NCI-H128 (cell line): Measurements from ENCODE around the gene CDC42EP5.

Experiments used
- DNase-seq: peaks from one replicate; lab custom pipeline; 2025; ENCODE audit not compliant: unreplicated experiment; lab: John Stamatoyannopoulos, UW

The CDC42EP5 gene

DNA sequence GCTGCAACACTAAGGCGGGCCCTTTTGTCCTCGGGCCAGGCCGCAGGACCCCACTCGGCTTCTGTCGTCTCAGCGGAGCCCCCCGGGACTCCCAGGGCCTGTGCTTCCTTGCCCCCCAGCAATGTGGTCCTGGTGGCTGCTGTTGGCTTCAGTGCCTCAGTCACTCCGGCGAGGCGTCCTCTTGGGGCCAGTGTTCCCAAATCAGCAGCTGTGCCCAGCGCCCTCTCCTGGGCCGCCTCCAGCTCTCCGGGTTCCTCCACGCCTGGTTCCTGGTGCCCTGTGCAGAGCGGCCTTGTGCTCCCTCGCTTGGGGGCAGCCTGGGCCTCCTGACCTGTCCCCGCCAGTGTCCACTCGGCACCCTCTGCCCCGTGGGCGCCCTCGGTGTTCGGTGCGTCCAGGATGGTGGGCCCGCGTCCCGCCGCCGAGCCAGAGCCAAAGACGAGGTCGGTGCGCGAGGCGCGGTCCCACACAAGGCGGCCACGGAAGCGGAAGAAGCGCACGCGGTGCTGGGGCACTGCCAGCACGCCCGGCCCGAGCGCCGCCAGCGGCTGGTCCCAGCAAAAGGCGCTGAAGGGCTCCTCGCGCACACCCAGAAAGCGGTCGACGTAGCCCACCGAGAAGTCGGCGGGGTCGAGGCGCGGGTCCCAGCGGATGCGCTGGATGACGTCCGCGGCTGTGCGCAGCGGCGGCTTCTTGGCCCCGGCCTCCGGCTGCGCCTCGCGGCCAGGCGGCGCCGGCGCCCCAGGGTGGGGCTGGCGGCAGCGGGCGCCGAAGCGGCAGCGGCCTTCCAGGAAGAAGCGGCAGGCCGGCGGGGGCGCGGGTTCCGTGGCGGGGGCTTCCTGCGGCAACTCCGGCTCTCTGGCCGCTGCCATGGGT lies 10.2 kb downstream of the CDC42EP5 start:
- no peak for DNase-seq

DNA sequence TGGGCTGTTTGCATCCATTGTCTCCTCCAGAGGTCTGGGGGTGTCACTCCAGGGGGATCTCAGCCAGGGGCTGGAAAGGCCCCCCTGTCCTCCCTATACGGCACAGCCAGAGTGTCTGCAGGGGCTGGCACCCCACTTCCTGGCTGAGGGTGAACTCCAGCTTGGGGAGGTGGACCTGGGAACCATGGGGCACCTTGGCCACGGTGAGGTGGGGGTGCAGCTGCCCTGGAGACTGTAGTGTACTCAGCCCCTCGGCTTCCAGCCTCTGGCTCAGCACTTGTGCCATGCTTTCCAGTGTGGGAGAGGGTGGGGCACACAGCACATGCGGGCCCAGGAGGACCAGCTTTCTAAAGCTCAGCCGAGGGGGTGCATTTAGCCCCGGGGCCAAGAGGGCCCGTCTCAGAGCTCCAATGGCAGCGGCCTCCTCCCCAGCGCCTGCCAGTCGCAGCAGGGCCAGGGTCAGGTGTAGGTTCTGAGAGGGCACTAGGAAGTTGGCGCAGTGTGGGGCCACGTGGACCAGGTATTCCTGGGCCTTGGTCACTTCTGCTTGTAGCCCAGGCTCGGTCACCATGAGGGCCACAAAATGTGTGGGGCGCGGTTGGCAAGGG lies 10.9 kb downstream of the CDC42EP5 start:
- no peak for DNase-seq

DNA sequence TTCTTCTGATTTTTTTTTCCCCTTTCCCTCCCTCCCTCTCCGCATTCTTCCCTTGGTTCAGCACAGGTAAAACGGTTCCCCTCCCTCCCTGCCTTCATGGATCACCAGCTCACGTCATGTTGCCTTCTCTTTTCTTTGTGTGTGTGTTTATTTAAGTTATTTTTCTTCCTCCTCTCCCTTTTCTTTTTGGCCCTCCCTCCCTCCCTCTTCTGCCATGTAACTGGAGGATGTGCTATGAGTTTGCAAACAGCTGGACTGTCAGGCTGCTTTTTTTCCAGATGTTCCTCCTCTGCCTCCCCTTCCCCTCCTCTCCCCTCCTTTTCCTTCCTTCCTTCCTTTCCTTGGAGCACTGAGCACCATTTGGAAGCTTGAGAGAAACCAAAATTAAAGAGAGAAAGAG lies 11.5 kb downstream of the CDC42EP5 start:
- DNase-seq, result no peak

DNA sequence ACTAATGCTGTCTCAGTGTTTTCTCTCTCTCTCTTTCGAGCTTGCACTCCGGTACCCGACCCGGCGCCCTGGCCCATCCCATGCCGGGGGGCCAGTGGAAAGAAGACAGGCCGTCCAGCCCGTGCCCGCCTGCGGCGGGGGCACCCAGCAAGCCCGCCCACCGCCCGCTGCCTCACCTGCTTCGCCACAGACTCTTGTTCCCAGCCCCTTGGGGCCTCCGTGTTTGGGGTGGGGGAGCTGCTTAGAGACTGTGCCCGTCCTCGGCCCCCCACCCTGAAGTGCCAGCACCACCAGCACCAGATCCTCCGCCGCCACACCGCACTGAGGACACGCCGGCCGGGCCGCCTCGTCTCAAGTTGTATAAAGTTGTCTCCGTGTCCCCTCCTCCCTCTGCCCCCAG lies 11.9 kb downstream of the CDC42EP5 start:
- no peak for DNase-seq

DNA sequence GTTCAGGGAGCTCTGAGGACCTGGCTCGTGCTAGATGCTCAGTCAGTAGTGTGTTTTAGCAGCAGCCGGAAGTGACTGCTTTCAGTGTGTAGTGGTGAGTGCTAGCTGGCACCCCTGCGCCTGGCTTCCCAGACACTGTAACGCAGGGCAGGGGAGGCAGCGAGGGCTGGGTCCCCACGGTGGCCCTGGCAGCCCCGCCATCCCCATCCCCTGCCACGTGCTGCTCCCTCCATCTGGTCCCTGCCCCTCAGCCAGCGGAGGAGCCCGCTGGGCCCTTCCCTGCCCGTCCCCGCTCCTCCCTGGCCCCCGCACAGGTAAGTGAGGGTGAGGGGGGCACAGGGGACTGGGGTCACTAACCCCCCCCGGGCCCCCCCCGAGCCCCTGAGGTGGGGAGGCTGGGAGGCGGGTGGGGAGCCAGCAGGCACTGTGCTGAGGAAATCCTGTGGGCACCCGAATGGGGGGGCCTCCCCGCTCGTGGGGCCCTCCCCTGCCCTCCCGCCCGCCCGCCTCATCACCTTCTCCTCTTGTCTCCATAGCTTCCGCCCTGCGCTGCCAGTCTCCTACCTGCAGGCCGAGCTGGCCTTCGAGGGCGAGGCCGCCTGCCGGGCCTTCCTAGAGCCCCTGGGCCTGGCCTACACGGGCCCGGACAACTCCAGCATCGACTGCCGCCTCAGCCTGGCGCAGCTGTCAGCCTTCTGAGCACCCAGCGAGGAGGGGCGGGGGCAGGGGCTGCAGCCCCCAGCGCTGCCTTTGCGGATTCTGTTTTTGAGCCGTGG lies 12.7 kb downstream of the CDC42EP5 start:
- DNase-seq, result no peak

DNA sequence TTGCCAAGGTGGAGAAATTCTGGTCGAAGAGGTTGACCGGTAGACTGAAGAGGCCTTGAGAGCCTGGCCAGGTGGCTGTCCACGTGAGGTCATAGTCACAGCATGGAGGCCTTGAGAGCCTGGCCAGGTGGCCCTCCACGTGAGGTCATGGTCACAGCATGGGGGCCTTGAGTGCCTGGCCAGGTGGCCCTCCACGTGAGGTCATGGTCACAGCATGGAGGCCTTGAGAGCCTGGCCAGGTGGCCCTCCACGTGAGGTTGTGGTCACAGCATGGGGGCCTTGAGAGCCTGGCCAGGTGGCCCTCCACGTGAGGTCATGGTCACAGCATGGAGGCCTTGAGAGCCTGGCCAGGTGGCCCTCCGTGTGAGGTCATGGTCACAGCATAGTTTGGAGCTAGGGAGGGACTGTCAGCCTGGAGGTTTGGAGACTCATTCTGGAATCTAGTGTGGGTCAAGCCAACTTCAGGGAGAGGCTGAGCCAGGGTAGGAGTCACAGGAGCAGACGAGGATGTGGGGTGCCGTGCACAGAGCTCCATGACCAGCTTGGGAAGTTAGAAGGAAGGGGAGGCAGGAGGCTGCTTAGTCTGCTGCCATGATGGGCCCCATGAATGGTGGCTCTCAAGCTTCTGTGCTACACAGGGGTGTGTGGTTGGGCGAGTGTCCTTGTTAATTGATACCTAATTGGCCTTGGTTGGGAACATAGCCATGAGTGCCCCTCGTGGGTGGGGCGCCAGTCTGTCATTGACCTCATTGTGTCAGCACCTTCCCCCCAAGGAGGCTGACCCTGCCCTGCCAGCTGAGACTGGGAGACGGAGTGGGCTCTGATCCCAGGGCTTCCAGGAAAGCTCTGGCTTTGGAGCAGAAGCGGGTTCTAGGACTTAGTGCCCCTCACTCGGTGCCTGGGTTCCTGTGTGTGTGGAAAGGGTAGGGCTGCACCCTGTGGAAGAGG lies 13.5 kb downstream of the CDC42EP5 start:
- DNase-seq, result no peak

DNA sequence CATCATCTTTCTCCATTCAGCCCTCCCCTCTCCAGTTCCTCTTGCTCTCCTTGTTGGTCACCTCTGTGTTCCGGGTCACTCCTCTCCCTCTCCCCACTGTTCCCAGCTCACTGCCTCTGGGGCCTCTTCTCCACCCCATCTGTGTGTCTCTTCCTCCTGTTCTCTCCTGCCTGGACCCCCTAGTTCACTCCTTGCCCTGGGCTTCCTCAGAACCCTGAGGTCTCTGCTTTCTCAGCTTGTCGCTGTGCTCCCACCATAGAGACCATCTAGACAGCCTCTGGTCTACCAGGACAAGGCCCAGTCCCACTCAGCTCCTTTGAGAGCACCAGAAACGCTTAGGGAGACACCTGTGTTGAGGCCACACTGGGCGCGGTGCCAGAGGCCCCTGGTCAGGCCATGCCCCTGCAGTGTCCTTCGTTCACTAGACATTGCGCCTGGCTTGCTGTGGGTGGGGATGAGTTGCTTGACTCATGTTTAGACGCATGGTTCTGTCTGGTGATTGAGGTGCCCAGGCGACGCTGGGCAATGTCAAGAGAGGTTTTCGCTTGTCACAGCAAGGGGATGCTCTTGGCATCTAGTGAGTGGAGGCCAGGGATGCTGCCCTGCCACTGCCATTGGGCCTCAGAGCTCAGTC lies 14.3 kb downstream of the CDC42EP5 start:
- DNase-seq, result no peak

DNA sequence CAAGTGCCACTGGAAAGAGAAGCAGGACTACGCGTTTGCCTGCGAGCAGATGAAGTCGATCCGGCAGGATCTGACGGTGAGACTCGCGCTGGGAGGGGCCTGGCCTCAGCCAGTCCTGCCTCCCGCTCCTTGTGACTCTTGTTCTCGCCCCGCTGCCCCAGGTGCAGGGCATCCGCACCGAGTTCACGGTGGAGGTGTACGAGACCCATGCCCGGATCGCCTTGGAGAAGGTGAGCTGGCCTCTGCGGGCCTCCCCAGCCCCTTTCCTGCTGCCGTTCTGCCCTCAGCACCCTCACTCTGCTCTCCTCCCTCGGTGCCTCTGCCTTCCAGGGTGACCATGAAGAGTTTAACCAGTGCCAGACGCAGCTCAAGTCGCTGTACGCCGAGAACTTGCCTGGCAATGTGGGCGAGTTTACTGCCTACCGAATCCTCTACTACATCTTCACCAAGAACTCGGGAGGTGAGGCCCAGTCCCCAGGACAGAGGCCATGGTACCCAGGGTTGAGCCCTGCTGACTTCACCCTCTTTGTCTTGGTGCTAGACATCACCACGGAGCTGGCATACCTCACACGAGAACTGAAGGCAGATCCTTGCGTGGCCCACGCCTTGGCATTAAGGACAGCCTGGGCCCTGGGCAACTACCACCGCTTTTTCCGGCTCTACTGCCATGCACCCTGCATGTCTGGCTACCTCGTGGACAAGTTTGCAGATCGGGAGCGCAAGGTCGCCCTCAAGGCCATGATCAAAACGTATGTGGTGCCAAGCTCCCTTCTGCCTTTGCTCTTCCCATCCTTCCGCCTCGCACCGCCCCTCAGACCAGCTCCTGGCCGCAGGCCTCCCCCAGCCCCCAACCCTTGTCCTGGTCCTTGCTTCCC lies 15.1 kb downstream of the CDC42EP5 start:
- no peak for DNase-seq

DNA sequence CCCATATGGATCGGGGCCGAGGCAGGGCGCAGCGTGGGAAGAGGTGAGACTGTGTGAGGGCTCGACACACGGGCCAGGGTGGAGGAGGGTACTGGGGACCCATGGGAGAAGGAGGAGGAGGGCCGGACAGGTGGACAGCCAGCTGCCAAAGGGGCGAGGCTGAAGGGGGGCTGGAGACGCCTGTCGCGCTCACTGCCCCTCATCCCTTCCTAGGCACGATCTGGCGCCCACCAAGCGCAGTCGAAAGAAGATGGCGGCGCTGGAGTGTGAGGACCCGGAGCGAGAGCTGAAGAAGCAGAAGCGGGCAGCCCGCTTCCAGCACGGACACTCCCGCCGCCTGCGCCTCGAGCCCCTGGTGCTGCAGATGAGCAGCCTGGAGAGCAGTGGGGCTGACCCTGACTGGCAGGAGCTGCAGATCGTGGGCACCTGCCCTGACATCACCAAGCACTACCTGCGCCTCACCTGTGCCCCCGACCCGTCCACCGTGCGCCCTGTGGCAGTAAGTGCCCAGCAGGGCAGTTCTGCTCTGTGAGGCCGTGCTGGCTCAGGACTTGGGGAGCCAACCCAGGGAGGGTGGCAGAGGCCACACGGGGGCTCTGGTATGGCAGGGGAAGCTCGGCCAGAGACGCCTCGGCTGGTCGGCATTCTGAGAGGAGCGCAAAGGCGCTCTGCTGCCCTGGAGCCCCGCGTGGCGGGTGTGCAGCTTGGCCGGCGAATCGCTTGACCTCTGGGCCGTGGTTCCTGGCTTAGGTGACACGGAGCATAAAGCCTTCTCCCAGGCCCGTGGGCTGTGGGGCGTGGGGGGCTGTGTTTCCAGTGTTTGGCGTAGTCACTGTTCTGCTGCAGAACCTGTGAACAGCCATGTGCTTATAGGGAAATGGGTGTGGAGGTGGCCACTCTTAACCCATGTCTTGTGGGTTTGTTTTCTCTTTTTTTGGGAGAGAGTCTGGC lies 16.4 kb downstream of the CDC42EP5 start:
- no peak for DNase-seq

DNA sequence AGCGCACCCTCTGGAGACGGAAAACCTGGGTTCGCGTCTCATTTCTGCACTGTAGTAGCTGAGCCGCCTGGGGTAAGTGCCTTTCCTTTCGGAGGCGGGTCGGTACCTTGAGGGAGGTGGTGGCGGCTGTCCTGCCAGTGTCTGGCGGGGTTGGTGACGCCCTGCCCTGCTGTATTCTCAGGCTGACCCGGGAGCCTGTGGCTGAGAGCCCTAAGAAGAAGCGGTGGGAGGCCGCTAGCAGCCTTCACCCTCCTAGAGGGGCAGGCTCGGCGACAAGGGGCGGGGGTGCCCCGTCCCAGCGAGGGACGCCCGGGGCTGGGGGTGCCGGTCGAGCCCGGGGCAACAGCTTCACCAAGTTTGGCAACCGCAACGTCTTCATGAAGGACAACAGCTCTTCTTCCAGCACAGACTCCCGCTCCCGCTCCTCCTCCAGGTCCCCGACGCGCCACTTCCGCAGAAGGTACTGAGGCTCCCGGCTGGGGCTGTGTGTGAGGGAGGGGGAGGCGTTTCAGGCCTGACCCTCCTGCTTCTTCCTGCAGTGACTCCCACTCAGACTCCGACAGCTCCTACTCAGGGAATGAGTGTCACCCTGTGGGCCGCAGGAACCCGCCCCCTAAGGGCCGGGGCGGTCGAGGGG lies 17.2 kb downstream of the CDC42EP5 start:
- no peak for DNase-seq

DNA sequence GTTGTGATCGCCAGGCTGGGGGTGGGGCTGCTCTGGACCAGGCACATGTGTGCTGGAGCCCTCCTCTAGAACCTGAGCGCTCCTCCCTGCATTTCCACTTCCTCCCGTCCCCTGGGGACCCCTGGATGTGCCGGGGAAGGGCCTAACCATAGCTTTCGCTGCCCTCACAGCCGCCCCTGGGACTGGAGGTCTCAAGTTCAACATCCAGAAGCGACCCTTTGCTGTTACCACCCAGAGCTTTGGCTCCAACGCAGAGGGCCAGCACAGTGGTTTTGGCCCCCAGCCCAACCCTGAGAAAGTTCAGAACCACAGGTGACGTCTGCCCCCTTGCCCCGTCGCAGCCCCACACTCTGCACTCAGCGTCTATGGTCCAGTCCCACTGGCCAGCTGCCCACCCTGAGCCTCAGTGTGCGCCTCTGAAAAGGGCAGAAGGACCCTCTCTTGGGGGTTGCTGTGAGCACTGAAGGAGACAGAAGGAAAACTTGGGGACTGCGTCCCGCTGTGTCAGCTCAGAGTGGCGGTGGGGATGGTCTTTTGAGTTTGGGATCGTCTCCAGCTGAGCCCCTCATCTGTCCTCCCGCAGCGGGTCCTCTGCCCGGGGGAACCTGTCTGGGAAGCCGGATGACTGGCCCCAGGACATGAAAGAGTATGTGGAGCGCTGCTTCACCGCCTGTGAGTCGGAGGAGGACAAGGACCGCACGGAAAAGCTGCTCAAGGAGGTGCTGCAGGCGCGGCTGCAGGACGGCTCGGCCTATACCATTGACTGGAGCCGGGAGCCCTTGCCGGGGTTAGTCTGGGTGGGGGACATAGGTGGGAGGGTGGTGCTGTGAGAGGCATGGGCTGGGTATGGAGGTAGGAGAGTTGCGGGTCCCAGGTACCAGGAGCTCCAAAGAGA lies 18.1 kb downstream of the CDC42EP5 start:
- DNase-seq, result no peak

DNA sequence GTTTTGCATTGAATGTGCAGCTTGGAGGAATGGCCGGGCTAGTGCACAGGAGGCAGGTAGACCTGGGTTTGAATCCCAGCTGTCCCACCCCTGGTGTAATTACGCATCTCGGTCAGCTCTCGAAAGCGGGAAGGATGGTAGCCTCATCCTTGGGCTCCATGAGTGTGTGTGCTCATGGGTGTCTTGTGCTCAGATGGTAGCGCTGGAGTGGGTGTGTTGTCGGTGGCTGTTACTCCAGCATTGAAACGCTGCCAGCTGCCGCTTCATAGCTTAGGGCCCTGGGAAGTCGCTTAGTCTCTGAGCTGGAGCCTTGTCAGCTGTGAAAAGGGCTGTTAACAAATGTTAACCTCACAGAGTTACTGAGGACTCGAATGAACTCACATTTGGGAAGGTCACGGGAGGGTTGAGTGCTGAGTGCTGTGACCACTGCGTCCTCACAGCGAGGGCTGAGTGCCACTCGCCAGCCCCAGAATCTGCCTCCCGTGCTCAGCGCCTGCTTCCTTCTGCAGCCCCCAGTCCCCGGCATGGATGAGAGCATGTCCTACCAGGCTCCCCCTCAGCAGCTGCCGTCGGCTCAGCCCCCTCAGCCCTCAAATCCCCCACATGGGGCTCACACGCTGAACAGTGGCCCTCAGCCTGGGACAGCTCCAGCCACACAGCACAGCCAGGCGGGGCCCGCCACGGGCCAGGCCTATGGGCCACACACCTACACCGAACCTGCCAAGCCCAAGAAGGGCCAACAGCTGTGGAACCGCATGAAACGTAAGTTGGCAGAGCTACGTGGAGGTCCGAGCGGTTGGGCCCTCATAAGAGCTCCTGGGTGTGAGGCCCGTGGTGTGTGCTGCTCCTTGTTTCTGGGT lies 18.9 kb downstream of the CDC42EP5 start:
- no peak for DNase-seq

DNA sequence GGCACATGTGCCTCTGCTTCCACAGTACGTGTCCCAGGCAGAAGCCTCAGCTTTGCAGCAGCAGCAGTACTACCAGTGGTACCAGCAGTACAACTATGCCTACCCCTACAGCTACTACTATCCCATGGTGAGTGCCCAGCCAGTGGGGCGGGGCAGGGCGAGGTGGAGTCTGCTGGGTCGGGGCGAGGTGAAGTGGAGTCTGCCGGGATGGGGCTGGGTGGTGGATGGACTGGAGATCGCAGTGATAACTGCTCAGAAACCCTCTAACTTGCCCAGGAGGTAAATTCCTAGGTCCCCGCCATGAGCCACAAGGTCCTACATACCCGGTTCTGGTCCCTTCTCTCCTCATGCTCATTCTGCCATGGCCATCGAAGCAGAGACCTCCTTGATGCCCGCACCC lies 20.5 kb downstream of the CDC42EP5 start:
- DNase-seq, result no peak

DNA sequence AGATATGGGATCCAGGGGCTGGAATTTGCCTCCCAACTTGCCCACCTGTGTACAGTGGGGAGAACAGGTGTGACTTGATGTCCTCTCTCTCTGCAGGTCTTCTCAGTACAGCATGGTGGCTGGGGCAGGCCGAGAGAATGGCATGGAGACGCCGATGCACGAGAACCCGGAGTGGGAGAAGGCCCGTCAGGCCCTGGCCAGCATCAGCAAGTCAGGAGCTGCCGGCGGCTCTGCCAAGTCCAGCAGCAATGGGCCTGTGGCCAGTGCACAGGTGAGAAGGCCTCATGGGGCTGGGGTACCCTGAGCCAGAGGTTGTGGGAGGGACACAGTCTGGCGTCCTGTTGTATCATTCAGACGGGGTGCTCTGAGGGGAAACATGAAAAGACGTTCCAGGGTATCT lies 21.1 kb downstream of the CDC42EP5 start:
- DNase-seq, result no peak

DNA sequence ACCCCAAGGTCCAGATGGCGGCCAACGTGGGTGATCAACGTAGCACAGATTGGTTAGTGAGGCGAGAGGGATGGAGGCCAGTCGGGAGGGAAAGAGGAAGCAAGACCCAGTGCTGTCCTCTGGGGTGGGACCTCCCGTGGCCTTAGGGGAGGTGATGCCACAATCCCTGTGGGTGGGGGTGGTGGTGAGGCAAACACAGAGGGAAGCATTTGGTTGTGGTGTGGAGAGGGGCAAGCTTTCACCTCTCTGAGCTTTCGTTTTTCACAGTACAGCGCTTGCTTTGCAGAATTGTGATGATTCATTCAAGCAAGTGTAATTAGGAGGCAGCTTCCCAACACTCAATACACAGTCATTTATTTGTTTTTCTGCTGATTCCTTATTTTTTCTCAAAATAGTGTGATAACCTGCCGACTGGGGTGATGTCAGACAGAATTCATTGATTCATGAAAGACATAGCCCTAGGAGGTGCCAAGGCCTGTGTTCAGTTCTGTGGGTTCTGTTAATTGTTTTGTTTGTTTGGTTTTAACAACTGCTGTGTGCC lies 21.7 kb downstream of the CDC42EP5 start:
- no peak for DNase-seq

DNA sequence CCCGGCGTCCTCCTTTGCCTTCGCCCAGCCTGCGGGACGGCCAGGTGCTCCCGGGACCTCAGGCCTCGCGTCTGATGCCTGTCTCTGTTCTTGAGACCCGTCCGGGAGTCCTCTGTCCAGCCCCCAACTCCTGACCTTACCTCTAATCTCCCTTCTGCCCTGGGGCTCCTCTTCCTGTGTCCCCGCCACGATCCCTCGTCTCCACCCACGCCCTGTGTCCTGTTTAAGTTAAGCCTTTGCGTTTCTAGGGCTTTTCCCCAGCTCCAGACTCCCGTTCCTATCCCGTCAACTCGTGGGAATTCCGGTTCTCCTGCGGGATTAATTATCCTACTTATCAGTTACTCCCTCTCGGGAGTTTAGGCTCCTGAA lies 23.4 kb downstream of the CDC42EP5 start:
- DNase-seq, result no peak
